IPS-NIHi7 (cell line): Measurements from ENCODE around the gene ASB6.
"Not testable (repeated sequence)": the region's sequence is repeated elsewhere in the genome, so short reads cannot be mapped to it uniquely, and the experiment has no call there.

Experiments
- DNase-seq: peaks from one replicate; pipeline ENCODE4 v3.0.0; 2012; ENCODE audit warnings: mixed read lengths; ENCODE audit errors: extremely low spot score

ASB6 gene

GRCh38 chr9:129643706-129644105 lies 1.8 kb upstream of the ASB6 start:
- no peak for DNase-seq

GRCh38 chr9:129640871-129641749 lies 841 bp downstream of the ASB6 start:
- DNase-seq: no peak

- no peak for DNase-seq
Observed at GRCh38 chr9:129640086-129640870, 1.7 kb downstream of the ASB6 start.

GRCh38 chr9:129639756-129640085 lies 2.2 kb downstream of the ASB6 start:
- no peak for DNase-seq

- no peak for DNase-seq
Observed at GRCh38 chr9:129639034-129639630, 2.8 kb downstream of the ASB6 start.

GRCh38 chr9:129637673-129638439 lies 4.1 kb downstream of the ASB6 start:
- no peak for DNase-seq

- DNase-seq: no peak
Observed at GRCh38 chr9:129637102-129637501, 4.8 kb downstream of the ASB6 start.

GRCh38 chr9:129636343-129636742 lies 5.6 kb downstream of the ASB6 start:
- not testable (repeated sequence) for DNase-seq

GRCh38 chr9:129635099-129636065 lies 6.6 kb downstream of the ASB6 start:
- no peak for DNase-seq

GRCh38 chr9:129633848-129634247 lies 8.1 kb downstream of the ASB6 start:
- no peak for DNase-seq

GRCh38 chr9:129633207-129633606 lies 8.7 kb downstream of the ASB6 start:
- DNase-seq: no peak

- no peak for DNase-seq
Observed at GRCh38 chr9:129632460-129632859, 9.5 kb downstream of the ASB6 start.

GRCh38 chr9:129631674-129632129 lies 10.2 kb downstream of the ASB6 start:
- no peak for DNase-seq

- DNase-seq: no peak
Observed at GRCh38 chr9:129630967-129631673, 10.8 kb downstream of the ASB6 start.

GRCh38 chr9:129629251-129629820 lies 12.6 kb downstream of the ASB6 start:
- no peak for DNase-seq

GRCh38 chr9:129628709-129629108 lies 13.2 kb downstream of the ASB6 start:
- no peak for DNase-seq

- no peak for DNase-seq
Observed at GRCh38 chr9:129627556-129628440, 14.2 kb downstream of the ASB6 start.

- DNase-seq: no peak
Observed at GRCh38 chr9:129626625-129627284, 15.2 kb downstream of the ASB6 start.
